Fibroblast of pulmonary artery (primary cell): ENCODE results near the gene PARD3.

Experiments used
- DNase-seq: peaks from one replicate; pipeline ENCODE4 v3.0.0-alpha.2; 2010; ENCODE audit warnings: low read depth
- H3K4me3 ChIP-seq: replicated peaks from 2 replicates; pipeline ENCODE4 v1.5.1; 2011; ENCODE audit warnings: low read depth, mild to moderate bottlenecking, control low read depth, low read length, moderate library complexity
- CTCF ChIP-seq: IDR thresholded peaks from 2 replicates; pipeline ENCODE4 v1.5.1; 2011; ENCODE audit warnings: mild to moderate bottlenecking, control low read depth, low read length, inconsistent platforms; ENCODE audit errors: missing control alignments

The PARD3 gene

GRCh38 chr10:34791947-34792346, 23.1 kb downstream of the PARD3 start:
- no peak for DNase-seq
- no peak for TF ChIP-seq CTCF
- H3K4me3 ChIP-seq, result no peak overlapping the region

DNA sequence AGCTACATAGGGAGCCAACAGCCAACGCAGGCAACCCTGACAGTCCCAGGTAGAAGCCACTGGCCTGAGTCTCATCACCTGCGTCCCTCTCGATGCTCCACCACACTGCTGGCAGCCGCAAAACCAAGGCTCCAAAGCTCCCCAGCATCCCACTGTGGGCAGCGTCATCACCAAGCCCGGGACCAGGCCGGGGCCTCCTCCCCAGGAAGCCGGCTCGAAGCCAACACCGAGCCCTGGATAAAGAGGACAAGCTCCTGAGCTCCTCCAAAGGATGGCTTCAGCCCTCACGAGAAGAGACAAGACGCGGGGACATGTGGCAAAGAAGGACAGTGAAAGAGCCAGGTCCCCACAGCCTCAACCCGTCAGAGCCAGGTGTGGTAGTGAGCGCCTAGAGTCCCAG, 23.9 kb downstream of the PARD3 start:
- H3K4me3 ChIP-seq, result no peak overlapping the region
- DNase-seq, result no peak
- TF ChIP-seq CTCF, result no peak

GRCh38 chr10:34789966-34790506, 25.1 kb downstream of the PARD3 start:
- DNase-seq, result no peak
- TF ChIP-seq CTCF, result no peak
- H3K4me3 ChIP-seq, result no peak overlapping the region

DNA sequence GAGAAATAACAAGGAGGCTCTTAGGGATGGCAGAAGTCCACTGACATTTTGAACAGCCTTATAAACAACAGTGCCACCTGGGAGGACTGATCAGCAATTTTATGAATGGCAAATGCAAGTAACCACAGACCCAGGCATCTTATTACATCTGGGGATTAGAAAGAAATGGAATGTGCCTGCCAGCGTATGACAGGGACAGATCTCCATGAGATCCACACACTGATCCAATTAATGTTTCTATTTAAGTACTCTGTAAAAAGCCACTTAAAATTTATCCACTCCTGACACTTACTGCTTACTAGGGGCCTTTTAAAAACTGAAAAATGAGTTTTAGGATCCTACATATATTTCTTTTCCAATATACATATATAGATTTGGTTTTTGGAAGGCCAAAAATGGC, 28.6 kb downstream of the PARD3 start:
- H3K4me3 ChIP-seq, result no peak overlapping the region
- no peak for TF ChIP-seq CTCF
- no peak for DNase-seq

- no peak overlapping the region for H3K4me3 ChIP-seq
- TF ChIP-seq CTCF, result no peak
- no peak for DNase-seq
Observed at GRCh38 chr10:34781711-34782110, 33.4 kb downstream of the PARD3 start.

- peak overlapping the region; percentile 8 for H3K4me3 ChIP-seq
- no peak for TF ChIP-seq CTCF
- peak; percentile 72 for DNase-seq
Observed at GRCh38 chr10:34780818-34781380, 34.2 kb downstream of the PARD3 start.

DNA sequence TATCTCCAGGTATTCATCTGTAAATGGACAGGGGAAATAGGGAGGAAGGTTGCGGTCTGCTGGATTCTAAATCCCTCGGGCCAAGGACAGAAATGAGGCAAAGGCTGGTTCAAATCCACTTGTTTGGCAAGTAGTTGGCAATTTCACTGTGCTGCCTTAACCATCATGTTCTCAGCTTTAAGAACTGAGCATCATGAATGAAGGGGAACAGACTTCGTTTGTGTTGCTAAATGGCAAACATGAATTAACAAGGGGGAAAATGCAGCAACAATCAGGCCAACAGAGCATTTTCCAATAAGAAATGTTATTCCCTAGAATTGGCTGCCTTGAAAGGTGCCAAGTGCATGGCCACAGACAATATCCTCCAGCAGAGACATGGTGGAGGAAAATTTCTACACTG, 36.9 kb downstream of the PARD3 start:
- H3K4me3 ChIP-seq, result no peak overlapping the region
- no peak for TF ChIP-seq CTCF
- no peak for DNase-seq
